ENCODE results near the gene SURF4. TPM values are rescaled to one million over a fixed set of nuclear protein-coding genes. Genes with fewer than 3 reads are reported as not detected.
"Not testable (repeated sequence)": the region's sequence is repeated elsewhere in the genome, so short reads cannot be mapped to it uniquely, and the experiment has no call there.

Gene SURF4
- total RNA-seq, 1 experiment from 2014 or later, result 417 TPM

- Histone ChIP-seq H3K36me3 (peaks cover 31% of the 10 kb centered on the region), H3K4me3 (no peak overlapping the region), H3K27me3 (no peaks in the 10 kb centered on the region), H3K9me3 (no peaks in the 10 kb centered on the region)
- no peak for DNase-seq
These were observed 28.1 kb upstream of the SURF4 start for GRCh38 chr9:133403766-133404453.

DNA sequence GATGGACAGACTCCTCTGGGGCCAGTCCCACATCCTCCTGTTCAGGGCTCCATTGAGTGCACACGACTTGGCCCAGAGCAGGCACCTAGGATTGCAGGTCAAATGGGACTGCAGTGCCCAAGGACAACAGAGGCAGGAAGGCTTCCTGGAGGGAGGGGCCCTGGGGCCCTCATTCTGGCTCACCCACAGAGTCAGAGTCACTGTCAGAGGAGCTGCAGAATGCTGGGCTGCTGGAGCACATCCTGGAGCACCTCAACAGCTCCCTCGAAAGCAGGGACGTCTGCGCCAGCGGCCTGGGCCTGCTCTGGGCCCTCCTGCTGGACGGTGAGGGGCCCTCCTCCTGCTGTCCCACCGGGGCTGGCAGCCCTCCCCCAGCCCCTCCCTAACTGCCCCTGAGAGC, 26.8 kb upstream of the SURF4 start:
- H3K36me3 ChIP-seq, result peaks cover 25% of the 10 kb centered on the region
- no peaks in the 10 kb centered on the region for H3K27me3 ChIP-seq
- H3K9me3 ChIP-seq, result no peaks in the 10 kb centered on the region
- DNase-seq, result no peak
- H3K4me3 ChIP-seq, result no peak overlapping the region

GRCh38 chr9:133401588-133401987, 25.7 kb upstream of the SURF4 start:
- H3K27me3 ChIP-seq, result no peaks in the 10 kb centered on the region; the same call in 1 of the 2 replicates
- no peak for DNase-seq
- H3K36me3 ChIP-seq, result peaks cover 15% of the 10 kb centered on the region
- no peaks in the 10 kb centered on the region for H3K9me3 ChIP-seq
- H3K4me3 ChIP-seq, result no peak overlapping the region

DNA sequence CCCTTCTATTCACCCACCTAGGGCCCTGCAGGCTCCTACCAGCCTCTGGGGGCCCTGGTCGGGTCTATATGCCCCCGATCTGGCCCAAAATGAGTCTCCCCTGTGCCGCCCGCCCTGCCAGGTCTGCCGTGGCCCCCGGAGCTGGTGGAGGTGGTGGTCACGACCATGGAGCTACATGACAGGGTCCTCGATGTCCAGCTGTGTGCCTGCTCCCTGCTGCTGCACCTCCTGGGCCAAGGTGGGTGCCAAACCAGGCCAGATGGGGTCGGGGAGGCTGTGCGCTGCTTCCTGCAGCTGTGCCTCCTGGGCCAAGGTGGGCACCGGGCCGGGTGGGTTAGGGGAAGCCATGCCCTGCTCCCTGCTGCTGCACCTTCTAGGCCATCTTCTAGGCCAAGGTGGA, 24.4 kb upstream of the SURF4 start:
- no peak overlapping the region for H3K4me3 ChIP-seq
- DNase-seq, result no peak
- no peaks in the 10 kb centered on the region for H3K9me3 ChIP-seq
- peaks cover 2% of the 10 kb centered on the region for H3K36me3 ChIP-seq
- peaks cover 3% of the 10 kb centered on the region; the same call in 1 of the 2 replicates for H3K27me3 ChIP-seq

DNA sequence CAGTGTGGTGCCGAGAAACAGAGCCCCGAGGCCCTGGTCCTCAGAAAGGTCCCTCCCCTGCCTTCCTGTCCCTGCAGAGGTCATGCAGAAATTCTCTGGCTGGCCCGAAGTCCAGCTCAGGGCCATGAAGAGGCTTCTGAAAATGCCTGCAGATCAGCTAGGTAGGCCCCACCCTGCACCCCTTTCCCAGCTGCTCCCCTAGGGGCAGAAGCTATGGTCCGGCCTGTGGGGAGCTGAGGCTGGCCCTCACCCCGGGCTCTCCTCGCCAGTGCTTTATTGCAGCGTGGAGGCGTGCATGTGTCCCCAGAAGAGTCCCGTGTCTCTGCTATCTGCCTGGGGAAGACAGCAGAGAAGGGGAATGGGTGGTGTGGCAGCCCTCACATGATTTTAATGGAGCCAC, 22.0 kb upstream of the SURF4 start:
- no peak for DNase-seq
- Histone ChIP-seq H3K9me3 (no peaks in the 10 kb centered on the region), H3K27me3 (peaks cover 3% of the 10 kb centered on the region; the same call in 1 of the 2 replicates), H3K4me3 (no peak overlapping the region), H3K36me3 (no peaks in the 10 kb centered on the region)

DNA sequence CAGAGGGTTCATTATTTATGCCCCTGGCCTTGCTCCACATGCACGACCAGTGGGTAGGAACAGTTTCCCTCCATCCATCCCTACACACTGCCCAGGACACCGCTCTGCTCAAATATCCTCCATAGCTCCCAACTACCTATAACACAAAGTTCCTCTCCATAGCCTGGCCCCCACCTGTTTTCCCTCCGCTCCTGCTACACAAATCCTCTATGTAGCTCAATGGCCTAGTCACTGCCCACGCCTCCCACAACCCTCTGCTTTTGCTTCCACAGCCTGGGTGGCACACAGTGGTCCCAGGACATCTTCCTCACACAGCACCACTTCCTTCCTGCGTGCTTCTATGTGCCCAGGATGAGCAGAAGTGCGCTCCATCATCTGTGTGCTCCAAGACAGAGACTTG, 21.5 kb upstream of the SURF4 start:
- peaks cover 3% of the 10 kb centered on the region; the same call in 1 of the 2 replicates for H3K27me3 ChIP-seq
- H3K9me3 ChIP-seq, result no peaks in the 10 kb centered on the region
- no peak for DNase-seq
- no peak overlapping the region for H3K4me3 ChIP-seq
- H3K36me3 ChIP-seq, result no peaks in the 10 kb centered on the region

- H3K4me3 ChIP-seq, result no peak overlapping the region
- peaks cover 3% of the 10 kb centered on the region; the same call in 1 of the 2 replicates for H3K27me3 ChIP-seq
- no peaks in the 10 kb centered on the region for H3K9me3 ChIP-seq
- peak; percentile 45 for DNase-seq
- H3K36me3 ChIP-seq, result no peaks in the 10 kb centered on the region
These were observed 21.1 kb upstream of the SURF4 start for GRCh38 chr9:133396952-133397351.

DNA sequence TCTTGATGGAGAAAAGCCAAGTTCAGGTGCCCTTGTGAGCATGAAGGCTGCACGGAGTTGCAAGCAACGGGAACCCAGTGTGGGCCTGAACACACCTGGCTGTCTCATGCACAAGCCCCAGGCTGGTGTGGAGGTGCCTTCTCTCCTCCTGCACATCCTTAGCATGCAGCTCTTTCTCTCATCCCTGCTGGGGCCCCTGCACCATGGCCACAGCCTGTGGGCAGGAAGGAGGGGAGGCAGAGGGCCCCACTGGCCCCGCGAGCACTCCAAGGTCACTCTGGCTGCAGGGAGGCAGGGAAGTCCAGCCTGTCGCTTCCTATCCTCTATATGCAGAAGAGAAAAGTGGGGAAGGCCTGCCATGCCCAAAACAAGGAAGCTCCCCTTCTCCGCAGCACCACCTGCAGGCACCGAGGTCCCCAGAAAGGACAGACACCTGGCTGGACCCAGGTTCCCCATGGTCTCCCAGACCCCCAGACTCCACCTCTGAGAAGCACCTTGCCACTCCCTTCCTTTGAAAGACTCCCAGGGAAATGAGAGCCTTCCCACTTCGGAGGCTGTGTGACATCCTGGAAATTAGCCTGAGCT, 18.9 kb upstream of the SURF4 start:
- Histone ChIP-seq H3K36me3 (no peaks in the 10 kb centered on the region), H3K27me3 (peaks cover 3% of the 10 kb centered on the region; the same call in 1 of the 2 replicates), H3K4me3 (no peak overlapping the region), H3K9me3 (no peaks in the 10 kb centered on the region)
- DNase-seq, result no peak

DNA sequence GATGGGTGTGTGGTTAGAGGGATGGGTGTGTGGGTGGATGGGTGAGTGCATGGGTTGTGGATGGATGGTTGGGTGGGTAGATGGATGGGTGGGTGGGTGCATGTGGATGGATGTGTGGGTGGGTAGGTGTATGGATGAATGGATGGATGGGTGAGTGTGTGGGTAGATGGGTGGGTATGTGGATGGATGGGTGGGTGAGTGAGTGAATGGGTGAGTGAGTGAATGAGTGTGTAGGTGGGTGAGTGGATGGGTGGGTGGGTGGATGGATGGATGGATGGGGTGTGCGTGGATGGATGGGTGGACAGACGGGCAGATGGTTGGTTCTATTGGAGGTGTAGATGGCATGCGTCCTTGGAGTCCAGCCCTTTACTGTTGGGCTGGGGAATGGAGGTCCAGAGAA, 17.5 kb upstream of the SURF4 start:
- H3K36me3 ChIP-seq, result no peaks in the 10 kb centered on the region
- H3K27me3 ChIP-seq, result peaks cover 3% of the 10 kb centered on the region; the same call in 1 of the 2 replicates
- DNase-seq, result no peak
- H3K4me3 ChIP-seq, result no peak overlapping the region
- no peaks in the 10 kb centered on the region for H3K9me3 ChIP-seq

- not testable (repeated sequence) for H3K9me3 ChIP-seq, DNase-seq, H3K36me3 ChIP-seq, H3K4me3 ChIP-seq, H3K27me3 ChIP-seq
These were observed 16.4 kb upstream of the SURF4 start for GRCh38 chr9:133392308-133392707.

- not testable (repeated sequence) for H3K4me3 ChIP-seq, H3K36me3 ChIP-seq, H3K9me3 ChIP-seq, DNase-seq, H3K27me3 ChIP-seq
These were observed 15.6 kb upstream of the SURF4 start for GRCh38 chr9:133391449-133391848.

DNA sequence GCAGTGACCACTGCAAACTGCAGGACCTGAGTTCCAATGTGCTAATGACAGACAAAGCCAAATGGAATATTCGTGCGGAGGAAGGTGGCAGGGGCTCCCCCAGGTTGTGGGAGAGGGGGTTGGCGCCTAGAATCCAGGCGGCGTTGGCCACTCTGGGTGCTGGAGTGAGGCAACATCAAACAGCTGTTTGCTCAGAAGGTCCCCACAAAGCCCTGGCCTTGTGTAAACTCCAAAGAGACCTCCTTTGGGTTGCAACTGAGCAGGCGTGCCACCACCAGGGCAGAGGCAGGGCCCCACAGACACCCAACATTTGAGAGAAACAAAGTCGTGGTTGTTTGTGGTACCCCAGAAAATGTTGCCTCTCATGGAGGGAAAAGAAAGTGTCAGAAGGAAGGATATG, 14.9 kb upstream of the SURF4 start:
- Histone ChIP-seq H3K9me3 (no peaks in the 10 kb centered on the region), H3K4me3 (no peak overlapping the region), H3K27me3 (no peaks in the 10 kb centered on the region), H3K36me3 (no peaks in the 10 kb centered on the region)
- no peak for DNase-seq

DNA sequence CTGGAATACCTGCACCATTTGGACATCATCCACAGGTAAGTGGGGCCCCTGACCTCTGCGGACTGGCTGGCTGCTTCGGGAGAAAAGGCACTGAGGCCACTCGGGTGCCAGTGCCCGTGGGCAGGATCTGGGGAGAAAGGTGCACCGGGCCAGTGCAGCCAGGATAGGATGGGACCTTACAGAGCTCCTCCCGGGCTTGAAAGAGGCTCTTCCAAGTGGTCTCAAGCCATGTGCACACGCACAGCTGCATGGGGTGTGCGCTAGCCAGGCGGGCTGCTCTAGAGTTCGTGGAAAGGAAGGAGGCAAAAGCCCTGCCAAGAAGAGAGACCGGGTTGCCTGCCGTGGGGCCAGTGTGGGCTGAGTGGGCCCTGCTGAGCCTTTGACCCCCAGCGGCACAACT, 13.7 kb upstream of the SURF4 start:
- Histone ChIP-seq H3K27me3 (no peaks in the 10 kb centered on the region), H3K4me3 (no peak overlapping the region), H3K9me3 (no peaks in the 10 kb centered on the region), H3K36me3 (no peaks in the 10 kb centered on the region)
- DNase-seq, result no peak

GRCh38 chr9:133389025-133389557, 13.2 kb upstream of the SURF4 start:
- Histone ChIP-seq H3K27me3 (no peaks in the 10 kb centered on the region), H3K4me3 (no peak overlapping the region), H3K36me3 (no peaks in the 10 kb centered on the region), H3K9me3 (no peaks in the 10 kb centered on the region)
- DNase-seq, result no peak

GRCh38 chr9:133387680-133388079, 11.8 kb upstream of the SURF4 start:
- no peak overlapping the region for H3K4me3 ChIP-seq
- no peaks in the 10 kb centered on the region for H3K9me3 ChIP-seq
- no peaks in the 10 kb centered on the region for H3K27me3 ChIP-seq
- no peaks in the 10 kb centered on the region for H3K36me3 ChIP-seq
- DNase-seq, result no peak

DNA sequence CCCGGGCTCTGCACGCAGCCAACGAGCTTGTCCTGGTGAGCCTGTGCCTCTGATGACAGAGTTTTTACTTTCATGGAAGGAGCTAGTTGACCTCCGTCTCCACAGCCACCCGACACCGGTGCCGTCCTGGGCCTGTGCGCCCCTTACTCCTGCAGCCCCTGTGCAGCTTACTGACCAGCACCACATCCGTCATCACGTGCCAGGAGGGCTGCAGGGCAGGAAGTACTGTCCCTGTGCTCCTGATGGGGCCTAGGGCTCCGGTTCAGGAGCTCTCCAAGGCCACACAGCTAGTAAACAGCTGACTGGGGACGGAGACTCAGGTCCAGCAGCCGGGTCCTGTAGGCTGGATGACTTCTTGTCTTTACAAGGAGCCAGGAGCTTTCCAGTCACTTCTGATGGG, 10.5 kb upstream of the SURF4 start:
- no peak for DNase-seq
- Histone ChIP-seq H3K9me3 (no peaks in the 10 kb centered on the region), H3K27me3 (no peaks in the 10 kb centered on the region), H3K4me3 (no peak overlapping the region), H3K36me3 (no peaks in the 10 kb centered on the region)

DNA sequence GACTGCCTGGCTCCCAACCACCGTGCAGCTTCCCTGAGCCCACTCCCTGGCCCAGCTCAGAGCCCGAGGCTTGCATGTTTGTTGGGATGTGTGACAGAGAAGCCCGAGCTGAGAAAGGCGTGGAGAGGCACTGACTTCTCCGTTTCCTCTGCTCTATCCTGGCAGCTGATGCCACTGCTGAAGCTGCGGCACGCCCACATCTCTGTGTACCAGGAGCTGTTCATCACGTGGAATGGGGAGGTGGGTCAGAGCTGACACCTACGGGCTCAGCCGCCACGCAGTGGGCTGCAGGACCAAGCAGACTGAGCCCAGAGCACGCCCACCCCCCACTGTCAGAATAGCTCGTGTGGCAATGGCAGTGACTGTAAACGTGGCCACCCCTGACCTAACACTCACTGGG, 9.6 kb upstream of the SURF4 start:
- no peak for DNase-seq
- no peaks in the 10 kb centered on the region for H3K27me3 ChIP-seq
- no peaks in the 10 kb centered on the region for H3K9me3 ChIP-seq
- H3K4me3 ChIP-seq, result no peak overlapping the region
- H3K36me3 ChIP-seq, result no peaks in the 10 kb centered on the region

DNA sequence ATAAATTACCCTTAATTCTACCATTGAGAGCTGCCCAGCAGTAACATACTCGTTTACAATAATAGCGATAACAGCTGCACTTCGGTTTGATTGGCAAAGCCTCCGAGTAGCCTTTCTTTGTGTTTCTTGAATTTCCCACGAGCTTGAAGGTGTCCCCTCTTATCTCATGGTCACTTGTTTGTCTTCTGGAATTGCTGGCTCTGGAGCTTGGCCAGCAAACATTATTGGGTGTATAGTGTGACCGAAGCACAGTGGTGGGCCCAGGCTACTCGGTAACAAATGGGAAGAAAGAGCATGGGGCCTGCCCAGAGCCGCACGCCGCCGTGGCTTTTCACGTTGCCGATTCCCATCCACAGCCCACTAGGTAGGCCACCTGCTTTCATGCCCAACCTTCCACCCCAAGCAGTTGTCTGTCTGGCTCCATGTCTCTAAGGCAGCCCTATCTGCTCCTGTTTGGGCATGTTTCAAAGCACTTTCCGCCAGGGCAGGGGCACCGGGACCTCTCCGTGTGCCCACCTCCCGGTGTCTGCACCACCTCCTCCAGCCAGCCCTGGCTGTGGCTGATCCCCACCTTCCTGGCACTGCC, 9.0 kb upstream of the SURF4 start:
- Histone ChIP-seq H3K9me3 (no peaks in the 10 kb centered on the region), H3K36me3 (no peaks in the 10 kb centered on the region), H3K4me3 (no peak overlapping the region), H3K27me3 (no peaks in the 10 kb centered on the region)
- DNase-seq, result no peak

Data from MG63 (cell line).